CD4-positive, alpha-beta T cell treated with Interleukin-4 for 1 hour (primary cell): Measurements from ENCODE around the gene LCORL.
"Not testable (repeated sequence)": the region's sequence is repeated elsewhere in the genome, so short reads cannot be mapped to it uniquely, and the experiment has no call there.

Source experiments
- DNase-seq, 2 donors: peaks; one replicate each; pipeline ENCODE4 v3.0.0-alpha.2; 2020 to 2022

Gene LCORL

DNA sequence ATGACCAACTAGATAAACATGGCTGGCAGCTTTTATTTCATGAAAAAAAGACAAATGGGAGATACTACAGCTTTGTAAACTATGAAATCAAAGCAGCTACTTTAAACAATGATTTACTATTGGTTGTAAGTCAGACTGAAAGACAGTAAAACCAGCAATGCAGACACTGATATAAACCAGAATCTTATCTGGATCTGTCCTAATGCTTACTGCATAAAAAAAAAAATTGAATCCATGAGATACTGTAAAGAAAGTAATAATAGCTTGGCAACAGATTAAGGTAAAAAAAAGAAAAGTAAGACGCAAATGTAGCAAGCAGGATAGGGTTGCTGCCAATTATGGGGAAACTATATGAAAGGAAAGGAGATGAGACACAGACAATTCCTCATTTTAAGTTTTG lies 7.3 kb downstream of the LCORL start:
- DNase-seq = no peak

DNA sequence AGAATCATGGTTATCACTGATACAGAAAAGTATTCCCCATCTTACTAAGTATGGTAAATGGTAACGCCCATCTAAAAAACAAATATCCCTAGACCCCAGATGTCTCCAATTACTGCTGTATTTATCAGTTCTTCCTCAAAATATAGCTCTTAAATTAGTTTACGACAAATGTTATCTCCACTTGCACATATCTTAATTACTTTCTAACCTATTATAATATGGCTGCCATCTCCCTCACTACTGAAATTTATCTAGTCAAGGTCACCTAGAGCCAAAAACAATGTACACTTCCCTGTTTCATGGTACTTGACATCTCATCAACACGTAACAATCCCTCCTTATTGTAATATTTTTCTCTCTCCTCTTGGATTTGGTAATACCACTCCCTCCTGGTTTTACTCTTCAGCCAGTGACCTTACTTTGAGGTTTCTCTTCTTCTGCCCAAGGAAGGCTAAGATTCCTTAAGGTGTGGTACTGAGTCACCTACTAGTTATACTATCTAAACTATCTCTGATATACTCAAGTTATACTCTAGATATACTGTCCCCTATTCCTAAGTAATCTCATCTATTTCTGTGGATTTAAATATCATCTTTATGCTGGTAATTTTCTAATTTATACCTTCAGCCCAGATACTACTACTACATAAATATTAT lies 8.6 kb downstream of the LCORL start:
- DNase-seq = no peak

DNA sequence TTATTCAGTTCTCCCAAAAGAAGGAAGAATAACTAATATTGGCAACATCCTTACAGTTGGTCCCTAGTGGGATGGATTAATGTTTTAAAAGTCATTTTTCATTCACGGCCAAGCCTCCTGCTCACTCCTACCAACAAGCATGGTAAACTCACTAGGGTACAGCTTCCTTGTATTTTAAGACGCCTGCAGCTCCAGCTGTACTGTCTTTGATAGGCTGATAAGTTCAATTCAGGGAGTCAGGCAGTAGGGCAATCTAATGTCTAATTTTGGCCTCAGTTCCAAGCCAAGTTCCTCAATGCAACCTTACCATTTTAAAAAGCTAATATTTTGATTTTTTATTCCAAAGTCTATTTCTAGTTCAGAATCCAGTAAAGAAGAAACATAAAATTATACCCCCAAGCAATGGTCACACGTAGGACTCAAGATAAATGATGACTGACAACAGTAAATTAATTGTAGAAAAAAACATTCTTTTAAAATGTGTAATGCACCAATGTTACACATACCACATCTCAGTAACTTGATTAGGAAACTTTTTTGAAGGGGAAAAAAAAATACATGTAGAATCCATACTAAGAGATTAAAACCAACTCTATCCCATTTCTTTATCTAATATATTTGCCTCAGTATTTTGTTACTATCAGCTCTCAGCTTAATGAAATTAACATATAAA lies 9.3 kb downstream of the LCORL start:
- no peak for DNase-seq

DNA sequence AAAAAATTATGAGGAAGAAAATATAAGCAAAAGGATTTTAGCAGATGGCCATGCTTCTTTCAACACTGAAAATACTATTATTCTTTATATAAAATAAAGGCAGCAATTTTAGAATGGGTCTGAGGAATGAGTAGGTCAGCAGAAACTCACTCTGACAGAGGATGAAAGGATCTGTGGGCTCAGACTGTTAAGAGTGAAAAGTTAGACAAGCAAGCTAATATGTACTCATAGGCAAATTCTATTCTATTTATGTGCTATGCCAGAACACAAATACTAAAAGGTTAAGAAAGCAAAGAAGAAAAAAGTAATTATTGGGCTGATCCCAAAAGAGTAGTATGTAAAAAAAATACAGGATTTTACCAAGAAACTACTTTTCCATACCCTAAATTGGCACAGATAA lies 13.9 kb downstream of the LCORL start:
- DNase-seq = no peak

DNA sequence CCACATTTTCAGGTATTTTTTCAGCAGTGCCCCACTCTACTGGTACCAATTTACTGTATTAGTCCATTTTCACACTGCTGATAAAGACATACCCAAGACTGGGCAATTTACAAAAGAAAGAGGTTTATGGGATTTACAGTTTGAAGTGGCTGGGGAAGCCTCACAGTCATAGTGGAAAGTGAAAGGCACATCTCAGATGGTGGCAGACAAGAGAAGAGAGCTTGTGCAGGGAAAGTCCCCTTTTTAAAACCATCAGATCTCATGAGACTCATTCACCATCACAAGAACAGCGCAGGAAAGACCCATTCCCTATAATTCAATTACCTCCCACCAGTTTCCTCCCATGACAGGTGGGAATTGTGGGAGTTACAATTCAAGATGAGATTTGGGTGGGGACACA lies 15.1 kb downstream of the LCORL start:
- DNase-seq = not testable (repeated sequence)

DNA sequence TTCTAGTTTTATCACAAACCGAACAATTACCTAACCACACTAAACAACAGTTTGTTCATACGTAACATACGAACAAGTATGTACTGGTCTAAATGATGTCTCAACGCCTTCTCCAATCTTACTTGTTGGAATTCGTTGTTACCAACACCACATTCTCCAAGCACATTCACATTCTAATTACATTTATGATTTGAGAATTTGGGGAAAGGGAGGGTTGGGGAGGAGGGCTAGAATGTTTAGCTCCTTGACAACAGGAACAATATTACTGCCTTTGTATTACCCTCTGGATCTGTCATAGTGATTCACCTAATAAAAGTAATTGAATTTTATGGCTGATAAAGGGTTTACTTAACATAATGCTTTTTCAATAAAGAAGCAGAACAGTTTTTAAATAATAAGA lies 24.4 kb downstream of the LCORL start:
- no peak for DNase-seq

DNA sequence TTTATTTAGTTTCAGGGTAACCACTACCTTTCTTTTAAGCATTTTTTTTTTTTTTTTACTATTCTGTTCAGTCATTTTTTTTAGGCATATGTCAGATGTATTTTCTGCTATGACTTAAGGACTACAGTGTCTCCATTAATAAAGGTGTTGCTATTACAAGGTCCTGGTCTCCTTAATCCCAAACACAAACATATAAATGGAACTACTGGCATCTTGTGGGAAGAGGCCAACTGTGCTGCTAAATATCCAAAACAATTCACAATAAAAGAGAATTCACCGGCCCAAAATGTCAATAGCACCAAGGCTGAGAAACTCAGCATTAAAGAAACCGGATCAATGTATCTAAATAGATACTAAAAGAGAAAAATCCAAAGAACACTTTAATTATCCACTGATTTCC lies 26.4 kb downstream of the LCORL start:
- no peak for DNase-seq

DNA sequence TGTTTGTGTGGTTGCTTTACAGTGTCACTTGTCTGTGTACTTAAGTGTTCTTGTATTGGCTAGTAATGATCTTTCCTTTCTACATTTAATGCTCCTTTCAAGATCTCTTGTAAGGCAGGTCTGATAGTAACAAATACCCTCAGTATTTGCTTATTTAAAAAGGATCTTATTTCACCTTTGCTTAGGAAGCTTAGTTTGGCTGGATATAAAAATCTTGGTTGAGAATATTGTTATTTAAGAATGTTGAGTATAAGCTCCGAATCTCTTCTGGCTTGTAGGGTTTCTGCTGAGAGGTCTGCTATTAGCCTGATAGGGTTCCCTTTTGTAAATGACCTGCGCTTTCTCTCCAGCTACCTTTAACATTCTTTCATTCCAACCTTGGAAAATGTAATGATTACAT lies 35.7 kb downstream of the LCORL start:
- DNase-seq = no peak

DNA sequence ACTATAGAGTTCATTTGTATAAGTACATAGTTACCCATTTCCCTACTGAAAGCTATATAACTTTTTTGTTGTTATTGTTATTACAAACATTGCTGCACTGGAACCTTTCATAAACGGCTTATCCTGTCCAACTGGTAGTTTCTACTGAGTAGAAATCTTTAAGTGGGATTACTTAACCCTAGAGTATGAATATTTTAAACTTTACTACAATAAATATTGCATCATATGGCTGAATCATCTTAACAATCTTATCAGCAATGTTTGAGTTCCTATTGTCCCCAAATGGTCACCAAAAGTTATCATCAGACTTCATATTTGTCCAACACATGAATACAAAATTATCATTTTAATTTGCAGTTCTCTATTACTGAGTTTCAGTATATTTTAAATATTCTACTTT lies 40.5 kb downstream of the LCORL start:
- no peak for DNase-seq

DNA sequence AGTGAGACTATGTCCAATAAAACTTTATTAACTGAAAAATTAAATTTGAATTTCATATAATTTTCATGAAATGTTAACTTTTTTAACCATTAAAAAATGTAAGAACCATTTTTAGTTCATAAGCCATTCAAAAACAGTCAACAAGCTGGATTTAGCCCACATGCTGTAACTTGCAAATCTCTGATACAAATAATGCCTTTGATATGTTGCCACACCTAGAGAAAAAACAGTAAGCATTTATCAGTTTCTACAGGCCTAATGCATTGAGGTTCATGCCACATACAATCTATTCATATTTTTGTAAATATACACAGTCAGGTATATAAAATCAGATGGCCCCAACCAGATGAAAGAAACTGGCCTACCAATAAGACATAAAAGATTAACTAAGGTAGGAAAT lies 52.8 kb downstream of the LCORL start:
- no peak for DNase-seq

DNA sequence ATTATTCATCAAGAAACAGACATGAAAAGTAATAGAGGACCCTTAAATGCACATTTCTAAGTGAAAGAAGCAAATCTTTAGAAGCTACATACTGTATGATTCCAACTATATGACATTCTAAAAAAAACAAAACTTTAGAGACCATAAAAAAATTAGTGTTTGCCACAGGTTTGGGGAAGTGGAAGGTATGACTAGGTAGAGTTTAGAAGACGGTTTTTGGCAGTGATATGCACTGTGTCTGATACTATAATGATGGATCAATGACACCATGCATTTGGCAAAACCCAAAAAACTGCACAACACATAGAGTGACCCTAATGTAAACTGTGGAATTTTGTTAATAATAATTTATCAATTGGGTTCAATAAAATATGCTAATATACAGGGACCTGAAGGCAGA lies 54.5 kb downstream of the LCORL start:
- no peak for DNase-seq

DNA sequence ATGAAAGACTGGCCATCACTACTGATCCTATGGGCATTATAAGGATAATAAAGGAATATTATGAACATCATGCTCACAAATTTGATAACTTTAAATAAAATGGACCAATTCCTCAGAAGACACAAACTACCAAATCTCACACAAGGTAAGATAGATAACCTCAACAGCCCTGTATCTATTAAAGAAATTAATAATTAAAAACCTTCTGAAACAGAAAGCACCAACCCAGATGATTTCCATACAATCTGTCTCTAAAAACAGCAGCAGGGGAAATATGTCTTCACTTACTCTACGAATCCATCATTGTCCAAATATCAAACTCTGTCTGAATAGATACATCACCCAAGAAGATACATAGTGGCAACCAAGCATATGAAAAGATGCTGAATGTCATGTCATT lies 55.2 kb downstream of the LCORL start:
- DNase-seq = no peak

DNA sequence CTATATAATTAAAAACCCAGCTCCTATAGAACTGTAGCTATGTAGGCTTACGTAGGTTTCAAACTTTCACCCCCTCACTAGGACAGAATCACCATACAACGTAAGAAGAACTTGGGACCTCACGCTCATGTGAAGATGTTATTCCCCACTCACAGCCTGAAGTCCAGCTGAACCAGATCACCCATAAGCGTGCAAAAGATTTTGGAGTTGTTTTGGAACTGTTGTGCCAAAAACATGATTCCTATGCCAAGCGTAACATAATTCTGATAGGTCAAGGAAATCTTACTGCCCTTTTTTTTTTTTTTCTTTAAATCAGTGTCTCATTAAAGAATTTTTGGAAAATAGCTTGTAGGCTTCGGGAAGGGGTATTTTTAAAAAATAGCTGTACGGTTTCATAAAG lies 57.0 kb downstream of the LCORL start:
- DNase-seq = no peak

DNA sequence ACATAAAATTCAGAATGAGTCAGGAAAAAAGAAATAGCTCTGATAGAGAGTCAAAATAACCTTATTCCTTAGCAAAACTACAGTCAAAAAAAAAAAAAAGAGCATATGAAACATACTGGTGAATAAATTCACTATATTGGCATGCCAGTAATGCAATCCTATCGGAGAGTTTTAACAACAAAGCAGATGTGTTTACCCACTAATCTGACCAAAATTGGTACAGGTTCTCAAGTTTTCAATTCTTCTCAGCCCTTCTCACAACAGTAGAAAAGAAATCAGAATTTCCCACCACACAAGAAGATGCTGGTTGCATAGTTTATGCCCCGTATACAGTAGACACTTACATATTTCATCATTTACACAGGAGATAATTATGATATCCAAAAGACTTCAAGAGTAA lies 59.4 kb downstream of the LCORL start:
- no peak for DNase-seq

DNA sequence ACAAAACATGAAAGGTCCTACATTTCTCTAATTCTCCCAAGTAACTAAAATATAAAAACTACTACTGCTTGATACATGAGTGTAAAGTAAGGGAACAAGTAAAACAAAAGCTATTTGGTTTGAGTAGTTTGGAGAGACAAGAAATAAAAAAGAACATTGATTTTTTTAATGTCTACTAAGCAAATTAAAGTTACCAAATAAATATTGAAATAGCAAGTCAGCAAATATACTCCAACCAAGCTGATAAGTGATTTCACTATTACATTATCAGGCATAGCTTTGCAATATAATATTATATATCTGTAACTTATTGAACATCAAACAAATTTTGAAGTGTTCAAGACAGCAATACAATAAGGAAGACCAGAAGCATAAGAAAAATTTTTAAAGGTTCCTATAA lies 60.3 kb downstream of the LCORL start:
- DNase-seq = no peak

DNA sequence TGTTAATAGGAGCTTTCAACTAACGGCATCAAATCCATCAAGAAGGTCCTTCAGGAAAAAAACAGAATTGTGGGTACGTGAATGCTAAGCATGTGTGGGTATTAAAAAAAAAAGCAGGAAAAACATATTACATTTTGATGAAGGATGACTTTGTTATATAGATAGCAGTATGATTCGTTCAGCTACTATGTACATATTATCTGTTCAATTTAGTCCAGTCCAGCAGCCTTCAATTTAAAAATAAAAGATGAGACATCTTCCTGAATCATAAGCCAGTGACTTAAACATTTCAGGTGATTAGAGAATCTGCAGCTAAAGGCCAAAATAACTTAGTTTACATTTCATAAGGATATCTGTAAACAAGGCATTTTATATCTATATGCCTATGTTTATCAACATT lies 63.4 kb downstream of the LCORL start:
- DNase-seq = no peak

DNA sequence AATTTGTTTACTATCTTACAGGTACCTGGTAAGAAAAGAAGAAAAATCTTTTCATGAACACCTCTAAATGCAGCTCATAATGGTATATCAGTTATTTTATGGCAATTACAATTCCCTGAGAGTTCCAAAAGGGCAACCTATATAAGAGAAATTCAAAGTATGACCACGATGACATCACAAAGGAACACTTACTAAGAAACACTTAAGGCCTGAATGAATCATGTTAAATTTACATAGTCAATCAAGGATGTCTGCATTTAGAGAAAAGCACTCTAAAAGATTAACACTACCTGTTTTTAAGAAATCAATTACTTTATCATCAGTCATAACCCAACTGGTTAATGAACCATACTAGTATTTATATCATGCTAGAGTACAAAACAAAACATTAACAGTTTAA lies 63.9 kb downstream of the LCORL start:
- no peak for DNase-seq

DNA sequence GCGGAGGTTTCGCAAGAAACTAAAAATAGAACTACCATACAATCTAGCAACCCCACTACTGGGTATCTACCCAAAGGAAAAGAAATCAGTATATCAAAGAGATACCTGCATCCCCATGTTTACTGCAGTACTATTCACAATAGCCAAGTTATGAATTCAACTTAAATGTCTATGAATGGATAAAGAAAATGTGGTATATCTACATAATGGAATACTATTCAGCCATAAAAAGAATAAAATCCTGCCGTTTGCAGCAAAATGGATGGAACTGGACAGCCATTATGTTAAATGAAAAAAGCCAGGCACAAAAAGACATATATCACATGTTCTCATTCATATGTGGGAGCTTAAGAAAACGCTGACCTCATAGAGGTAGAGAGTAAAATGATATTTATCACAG lies 65.3 kb downstream of the LCORL start:
- no peak for DNase-seq

DNA sequence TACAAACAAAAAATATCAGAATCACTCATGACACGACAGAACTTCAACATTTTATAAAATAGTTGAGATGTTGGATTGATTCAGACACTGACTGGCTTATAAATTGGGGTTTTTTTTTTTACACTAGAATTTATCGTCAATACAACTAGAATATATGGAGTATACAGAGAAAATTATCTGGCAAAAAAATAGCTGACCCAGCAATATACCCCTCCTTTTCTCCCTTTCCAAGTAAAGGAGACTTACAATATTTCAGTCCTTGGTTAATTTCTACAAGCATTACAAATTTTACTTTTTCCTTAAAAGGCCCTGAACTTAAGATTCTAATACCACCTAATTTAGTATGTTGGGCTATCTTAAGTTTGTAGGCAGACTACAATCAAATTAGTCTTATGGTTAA lies 76.3 kb downstream of the LCORL start:
- no peak for DNase-seq

DNA sequence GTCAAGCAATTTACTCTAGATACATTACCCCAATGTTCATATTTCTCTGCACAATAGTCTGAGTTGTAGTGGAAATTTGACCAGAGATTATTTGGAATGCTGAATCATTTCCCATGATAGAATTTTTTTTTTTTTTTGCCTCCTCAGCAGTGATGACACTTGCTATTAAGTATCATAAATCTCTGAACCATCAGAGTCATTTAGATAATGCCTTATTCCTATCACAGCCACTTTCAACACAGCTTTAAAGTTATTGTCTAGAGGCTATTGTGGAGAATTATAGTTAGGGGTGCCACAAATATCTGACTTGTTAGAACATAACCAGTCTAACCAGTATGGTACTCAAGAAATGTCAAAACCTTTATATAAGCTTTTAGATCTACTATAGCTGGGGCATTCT lies 79.8 kb downstream of the LCORL start:
- DNase-seq = no peak

DNA sequence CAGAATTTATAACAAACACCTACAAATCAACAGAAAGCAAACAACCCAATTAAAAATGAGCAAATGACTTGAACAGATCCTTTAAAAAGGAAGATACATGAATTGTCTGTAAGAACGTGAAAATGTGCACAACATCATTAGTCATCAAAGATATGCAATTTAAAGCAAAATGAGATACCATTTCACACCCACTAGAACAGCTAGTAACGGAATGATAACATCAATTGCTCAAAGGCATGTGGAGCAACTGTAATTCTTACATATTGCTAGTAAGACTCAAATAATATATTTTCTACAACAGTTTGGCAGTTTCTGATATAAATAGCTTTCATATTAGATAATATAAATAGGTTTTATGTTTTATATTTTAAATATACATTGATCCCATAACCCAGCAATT lies 82.5 kb downstream of the LCORL start:
- DNase-seq = no peak

DNA sequence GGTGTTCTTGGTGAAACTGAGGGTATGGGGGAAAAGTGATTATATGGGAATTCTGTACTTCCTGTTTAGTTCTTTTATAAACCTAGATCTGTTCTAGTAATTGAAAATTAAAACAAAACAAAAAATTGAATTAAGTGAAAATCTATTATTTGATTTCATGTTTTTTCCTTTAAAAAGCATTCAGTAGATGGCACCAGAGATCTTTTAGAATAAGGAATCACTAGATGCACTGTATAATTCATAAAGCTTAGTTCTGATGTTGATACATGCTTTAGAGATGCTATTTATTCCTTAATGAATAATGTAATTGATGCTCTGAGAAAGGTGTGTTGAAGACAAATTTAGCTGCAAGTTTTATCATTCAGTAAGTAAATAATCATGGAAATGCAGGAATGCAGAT lies 87.3 kb downstream of the LCORL start:
- no peak for DNase-seq

DNA sequence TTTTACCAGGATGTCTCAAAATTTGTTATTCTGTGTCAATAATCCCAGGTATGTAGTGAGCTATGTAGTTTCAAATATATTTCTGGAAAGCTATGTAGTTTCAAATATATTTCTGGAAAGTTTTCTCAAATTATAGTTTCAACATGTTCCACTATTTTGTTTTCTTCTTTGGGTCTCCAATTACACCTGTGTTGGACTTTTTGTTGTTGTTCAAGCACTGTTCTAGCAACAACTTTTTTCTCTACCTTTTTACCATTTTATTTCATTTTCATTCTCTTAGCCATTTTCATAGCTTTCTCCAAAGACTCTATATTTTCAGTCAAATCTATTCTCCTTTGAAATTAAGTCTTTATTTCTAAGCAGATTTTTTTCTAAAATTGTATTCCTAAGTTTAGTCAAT lies 88.4 kb downstream of the LCORL start:
- DNase-seq = no peak

DNA sequence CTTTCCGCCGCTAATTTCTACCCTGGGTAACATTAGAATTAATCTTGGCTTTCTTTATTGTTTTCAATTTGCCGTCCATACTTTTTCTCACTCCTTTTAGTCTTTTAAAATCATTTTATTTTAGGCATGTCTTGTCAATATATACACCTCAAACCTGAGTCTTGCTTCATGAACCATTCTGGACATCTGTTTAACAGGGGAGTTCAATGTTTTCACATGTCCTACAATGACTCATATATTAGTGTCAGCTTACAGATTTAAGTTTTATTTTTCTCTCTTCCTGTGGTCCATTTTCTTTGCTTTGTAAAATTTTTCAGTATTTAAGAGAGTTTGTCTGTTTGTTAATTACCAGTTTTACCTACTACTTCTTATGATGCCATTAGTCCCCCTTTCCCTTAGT lies 89.5 kb downstream of the LCORL start:
- DNase-seq = no peak

DNA sequence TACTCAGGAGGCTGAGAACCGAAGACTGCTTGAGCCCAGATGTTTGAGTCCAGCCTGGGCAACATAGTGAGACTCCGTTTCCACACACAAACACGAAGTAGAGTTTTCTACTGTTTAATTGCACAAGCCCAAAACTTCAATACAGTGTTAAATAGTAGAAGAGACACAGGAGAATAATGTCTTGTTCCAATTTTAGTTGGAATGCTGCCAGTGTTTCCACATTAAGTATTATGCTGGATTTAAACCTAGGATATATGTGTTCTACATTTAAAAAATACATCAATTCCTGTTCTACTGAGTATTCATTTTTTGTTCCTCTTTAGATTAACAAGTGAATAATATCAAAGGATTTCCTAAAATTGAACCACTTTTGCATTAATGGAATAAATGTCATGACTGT lies 91.3 kb downstream of the LCORL start:
- no peak for DNase-seq
